Stomach (tissue), 4 donors: Measurements from ENCODE around the gene CDHR3.

Source experiments
- EP300 ChIP-seq: sonication (generic); formaldehyde crosslinking; IDR thresholded peaks from one replicate; pipeline ENCODE4 v1.6.1; 2017; ENCODE audit warnings: antibody characterized with exemption
- POLR2A ChIP-seq, 4 donors: fragments of 450-650 bp; IDR thresholded peaks; one replicate each; pipeline ENCODE4 v1.6.1; 2016; ENCODE audit warnings: antibody characterized with exemption in 4 of 4, control low read depth in 2 of 4, mild to moderate bottlenecking in 1 of 4, moderate library complexity in 1 of 4
- TF ChIP-seq, protein P1 (sequence below), 7 experiments: fragments of 450-650 bp in 4 of 7; fragments of 200-600 bp in 3 of 7; sonication (generic) in 3 of 7; IDR thresholded peaks; one replicate each; pipeline ENCODE4 v1.5.1; 2016 to 2019; ENCODE audit warnings: antibody characterized with exemption in 7 of 7, control low read depth in 2 of 7, mild to moderate bottlenecking in 1 of 7

DNA sequence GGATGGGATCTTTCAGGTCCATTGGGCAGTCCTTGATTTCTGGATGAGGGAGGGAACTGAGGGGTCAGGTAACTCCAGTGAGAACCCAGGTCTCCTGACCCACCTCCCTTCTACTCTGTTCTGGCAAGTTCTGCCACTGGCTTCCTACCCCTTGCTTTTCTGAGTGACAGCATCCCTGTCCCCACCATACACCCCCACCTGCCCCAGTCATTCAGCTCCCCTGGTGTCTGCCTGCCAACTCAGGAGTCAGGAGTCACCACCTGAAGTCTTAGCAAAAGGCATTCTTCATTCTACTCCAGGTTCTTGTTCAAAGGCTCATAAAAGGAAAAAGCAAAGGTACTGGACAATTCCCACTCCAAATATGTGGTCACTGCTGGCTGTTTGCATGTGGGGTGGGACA, 26.6 kb downstream of the CDHR3 start:
- TF ChIP-seq, protein P1, sequence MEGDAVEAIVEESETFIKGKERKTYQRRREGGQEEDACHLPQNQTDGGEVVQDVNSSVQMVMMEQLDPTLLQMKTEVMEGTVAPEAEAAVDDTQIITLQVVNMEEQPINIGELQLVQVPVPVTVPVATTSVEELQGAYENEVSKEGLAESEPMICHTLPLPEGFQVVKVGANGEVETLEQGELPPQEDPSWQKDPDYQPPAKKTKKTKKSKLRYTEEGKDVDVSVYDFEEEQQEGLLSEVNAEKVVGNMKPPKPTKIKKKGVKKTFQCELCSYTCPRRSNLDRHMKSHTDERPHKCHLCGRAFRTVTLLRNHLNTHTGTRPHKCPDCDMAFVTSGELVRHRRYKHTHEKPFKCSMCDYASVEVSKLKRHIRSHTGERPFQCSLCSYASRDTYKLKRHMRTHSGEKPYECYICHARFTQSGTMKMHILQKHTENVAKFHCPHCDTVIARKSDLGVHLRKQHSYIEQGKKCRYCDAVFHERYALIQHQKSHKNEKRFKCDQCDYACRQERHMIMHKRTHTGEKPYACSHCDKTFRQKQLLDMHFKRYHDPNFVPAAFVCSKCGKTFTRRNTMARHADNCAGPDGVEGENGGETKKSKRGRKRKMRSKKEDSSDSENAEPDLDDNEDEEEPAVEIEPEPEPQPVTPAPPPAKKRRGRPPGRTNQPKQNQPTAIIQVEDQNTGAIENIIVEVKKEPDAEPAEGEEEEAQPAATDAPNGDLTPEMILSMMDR (IDR thresholded peaks at IDR 0.05): no peak
- TF ChIP-seq POLR2A (IDR thresholded peaks at IDR 0.05): no peak
- TF ChIP-seq EP300: no peak
